GM12872 (cell line): ENCODE results near the gene PPP1R2.

Experiments
- CTCF ChIP-seq: IDR thresholded peaks from 3 replicates; pipeline ENCODE4 v1.5.1; 2011; ENCODE audit warnings: low read depth, mild to moderate bottlenecking, low read length, moderate library complexity; ENCODE audit not compliant: insufficient read depth

Gene PPP1R2

GRCh38 chr3:195551381-195551978 is 8.4 kb upstream of the PPP1R2 start:
- TF ChIP-seq CTCF, result no peak

GRCh38 chr3:195550723-195551122 is 7.6 kb upstream of the PPP1R2 start:
- TF ChIP-seq CTCF, result no peak

GRCh38 chr3:195549931-195550519 is 6.9 kb upstream of the PPP1R2 start:
- TF ChIP-seq CTCF, result no peak

- no peak for TF ChIP-seq CTCF
Observed at GRCh38 chr3:195548987-195549386, 5.9 kb upstream of the PPP1R2 start.

- no peak for TF ChIP-seq CTCF
Observed at GRCh38 chr3:195548501-195548900, 5.4 kb upstream of the PPP1R2 start.

- no peak for TF ChIP-seq CTCF
Observed at GRCh38 chr3:195548006-195548405, 4.9 kb upstream of the PPP1R2 start.

- no peak for TF ChIP-seq CTCF
Observed at GRCh38 chr3:195546130-195546560, 3.0 kb upstream of the PPP1R2 start.
